Activated naive CD4-positive, alpha-beta T cell treated with Interleukin-2 at 50 U/mL for 16 hours (primary cell): Measurements from ENCODE around the gene TRAPPC12.
"Not testable (repeated sequence)": the region's sequence is repeated elsewhere in the genome, so short reads cannot be mapped to it uniquely, and the experiment has no call there.

Experiments
- DNase-seq: peaks from one replicate; pipeline ENCODE4 v3.0.0-alpha.2; 2020

The TRAPPC12 gene

GRCh38 chr2:3433776-3434400 lies 54.4 kb downstream of the TRAPPC12 start:
- DNase-seq, result no peak

- DNase-seq, result no peak
Measured at GRCh38 chr2:3434654-3435053, 55.2 kb downstream of the TRAPPC12 start.

- DNase-seq, result no peak
Measured at GRCh38 chr2:3435445-3435844, 56.0 kb downstream of the TRAPPC12 start.

GRCh38 chr2:3440477-3440876 lies 61.0 kb downstream of the TRAPPC12 start:
- DNase-seq, result no peak

- no peak for DNase-seq
Measured at GRCh38 chr2:3441465-3441864, 62.0 kb downstream of the TRAPPC12 start.

- DNase-seq, result no peak
Measured at GRCh38 chr2:3442185-3442584, 62.7 kb downstream of the TRAPPC12 start.

- no peak for DNase-seq
Measured at GRCh38 chr2:3443083-3443482, 63.6 kb downstream of the TRAPPC12 start.

GRCh38 chr2:3443506-3444084 lies 64.1 kb downstream of the TRAPPC12 start:
- DNase-seq, result no peak

GRCh38 chr2:3445891-3446290 lies 66.4 kb downstream of the TRAPPC12 start:
- DNase-seq, result no peak

GRCh38 chr2:3446381-3446780 lies 66.9 kb downstream of the TRAPPC12 start:
- no peak for DNase-seq

- DNase-seq, result not testable (repeated sequence)
Measured at GRCh38 chr2:3447186-3447585, 67.7 kb downstream of the TRAPPC12 start.

GRCh38 chr2:3447789-3448317 lies 68.4 kb downstream of the TRAPPC12 start:
- DNase-seq, result no peak

GRCh38 chr2:3448441-3448911 lies 69.0 kb downstream of the TRAPPC12 start:
- not testable (repeated sequence) for DNase-seq

GRCh38 chr2:3449086-3449485 lies 69.6 kb downstream of the TRAPPC12 start:
- DNase-seq, result no peak

- DNase-seq, result no peak
Measured at GRCh38 chr2:3449936-3450335, 70.4 kb downstream of the TRAPPC12 start.

GRCh38 chr2:3450385-3451010 lies 71.0 kb downstream of the TRAPPC12 start:
- no peak for DNase-seq

GRCh38 chr2:3451169-3451568 lies 71.7 kb downstream of the TRAPPC12 start:
- no peak for DNase-seq

- DNase-seq, result no peak
Measured at GRCh38 chr2:3451926-3452671, 72.6 kb downstream of the TRAPPC12 start.

GRCh38 chr2:3453190-3453999 lies 73.9 kb downstream of the TRAPPC12 start:
- DNase-seq, result no peak

GRCh38 chr2:3454005-3454404 lies 74.5 kb downstream of the TRAPPC12 start:
- DNase-seq, result not testable (repeated sequence)

GRCh38 chr2:3454802-3455201 lies 75.3 kb downstream of the TRAPPC12 start:
- no peak for DNase-seq

- no peak for DNase-seq
Measured at GRCh38 chr2:3456125-3456524, 76.6 kb downstream of the TRAPPC12 start.
